ENCODE results near the gene FAR1.
A peak's percentile ranks its signal among the peaks of the same experiment; 100 is the strongest.

Gene FAR1

DNA sequence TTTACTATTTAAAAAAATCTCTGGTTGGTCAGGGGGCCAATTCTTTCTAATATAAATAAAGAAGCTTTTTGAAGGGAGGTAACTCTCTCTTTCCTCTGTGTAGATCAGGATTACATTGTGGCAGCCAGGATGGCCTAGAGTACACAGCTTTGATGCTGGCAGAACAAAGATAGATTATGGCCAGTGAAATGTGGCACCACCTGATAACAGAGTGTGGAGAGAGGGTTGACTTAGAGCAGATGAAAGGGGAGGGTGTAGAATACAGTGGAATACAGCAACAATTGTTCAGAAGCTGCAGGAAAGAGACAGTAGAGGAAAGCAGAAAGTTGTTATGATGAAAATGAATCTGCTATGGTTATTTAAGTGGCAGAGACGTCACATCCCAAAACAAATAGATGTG is 99.0 kb downstream of the FAR1 start:
- Histone ChIP-seq H3K79me2 (ENCODE audit: insufficient read depth, low read depth) (no peaks in the 10 kb centered on the region), H3K4me2 (no peak overlapping the region), H2AFZ (ENCODE audit: low read depth) (no peak overlapping the region), H3K27ac (no peak overlapping the region), H4K20me1 (ENCODE audit: insufficient read depth) (no peaks in the 10 kb centered on the region), H3K4me3 (IDR thresholded peaks at IDR 0.05; ENCODE audit: insufficient read depth, low read depth, low read length) (no peak overlapping the region), H3K27me3 (ENCODE audit: insufficient read depth, low read depth) (no peaks in the 10 kb centered on the region), H3K36me3 (ENCODE audit: insufficient read depth) (no peaks in the 10 kb centered on the region), H3K9ac (no peak overlapping the region), H3K4me1 (ENCODE audit: low read depth, poor library complexity, severe bottlenecking) (no peaks in the 10 kb centered on the region)
- TF ChIP-seq, protein P1, sequence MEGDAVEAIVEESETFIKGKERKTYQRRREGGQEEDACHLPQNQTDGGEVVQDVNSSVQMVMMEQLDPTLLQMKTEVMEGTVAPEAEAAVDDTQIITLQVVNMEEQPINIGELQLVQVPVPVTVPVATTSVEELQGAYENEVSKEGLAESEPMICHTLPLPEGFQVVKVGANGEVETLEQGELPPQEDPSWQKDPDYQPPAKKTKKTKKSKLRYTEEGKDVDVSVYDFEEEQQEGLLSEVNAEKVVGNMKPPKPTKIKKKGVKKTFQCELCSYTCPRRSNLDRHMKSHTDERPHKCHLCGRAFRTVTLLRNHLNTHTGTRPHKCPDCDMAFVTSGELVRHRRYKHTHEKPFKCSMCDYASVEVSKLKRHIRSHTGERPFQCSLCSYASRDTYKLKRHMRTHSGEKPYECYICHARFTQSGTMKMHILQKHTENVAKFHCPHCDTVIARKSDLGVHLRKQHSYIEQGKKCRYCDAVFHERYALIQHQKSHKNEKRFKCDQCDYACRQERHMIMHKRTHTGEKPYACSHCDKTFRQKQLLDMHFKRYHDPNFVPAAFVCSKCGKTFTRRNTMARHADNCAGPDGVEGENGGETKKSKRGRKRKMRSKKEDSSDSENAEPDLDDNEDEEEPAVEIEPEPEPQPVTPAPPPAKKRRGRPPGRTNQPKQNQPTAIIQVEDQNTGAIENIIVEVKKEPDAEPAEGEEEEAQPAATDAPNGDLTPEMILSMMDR (conservative IDR thresholded peaks at IDR 0.05; ENCODE audit: low read depth, low read length), result no peak

DNA sequence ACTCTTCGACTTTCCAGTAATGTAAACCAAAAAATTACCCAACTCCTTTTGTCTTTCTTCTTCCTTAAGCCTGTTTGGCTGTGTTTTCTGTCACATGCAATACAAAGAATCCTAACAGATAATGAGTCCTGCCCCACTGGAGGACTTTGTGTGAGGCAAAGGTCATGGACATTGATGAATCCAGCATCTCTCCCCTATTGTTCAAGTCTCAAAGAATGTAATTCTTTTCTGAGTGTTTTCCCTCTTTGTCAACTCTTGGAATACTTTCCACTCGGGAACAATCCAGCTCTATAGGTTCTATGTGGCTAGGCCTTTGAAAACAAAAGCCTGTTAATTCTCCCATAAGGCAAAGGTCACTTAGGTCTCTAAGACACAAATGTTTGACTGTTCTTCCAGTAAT is 100.7 kb downstream of the FAR1 start:
- Histone ChIP-seq H3K27me3 (ENCODE audit: insufficient read depth, low read depth) (no peaks in the 10 kb centered on the region), H3K79me2 (ENCODE audit: insufficient read depth, low read depth) (no peaks in the 10 kb centered on the region), H3K4me3 (IDR thresholded peaks at IDR 0.05; ENCODE audit: insufficient read depth, low read depth, low read length) (no peak overlapping the region), H3K4me1 (ENCODE audit: low read depth, poor library complexity, severe bottlenecking) (no peaks in the 10 kb centered on the region), H3K36me3 (ENCODE audit: insufficient read depth) (no peaks in the 10 kb centered on the region), H3K27ac (no peak overlapping the region), H4K20me1 (ENCODE audit: insufficient read depth) (no peaks in the 10 kb centered on the region), H3K4me2 (no peak overlapping the region), H2AFZ (ENCODE audit: low read depth) (no peak overlapping the region), H3K9ac (no peak overlapping the region)
- TF ChIP-seq, protein P1 (conservative IDR thresholded peaks at IDR 0.05; ENCODE audit: low read depth, low read length), result no peak

DNA sequence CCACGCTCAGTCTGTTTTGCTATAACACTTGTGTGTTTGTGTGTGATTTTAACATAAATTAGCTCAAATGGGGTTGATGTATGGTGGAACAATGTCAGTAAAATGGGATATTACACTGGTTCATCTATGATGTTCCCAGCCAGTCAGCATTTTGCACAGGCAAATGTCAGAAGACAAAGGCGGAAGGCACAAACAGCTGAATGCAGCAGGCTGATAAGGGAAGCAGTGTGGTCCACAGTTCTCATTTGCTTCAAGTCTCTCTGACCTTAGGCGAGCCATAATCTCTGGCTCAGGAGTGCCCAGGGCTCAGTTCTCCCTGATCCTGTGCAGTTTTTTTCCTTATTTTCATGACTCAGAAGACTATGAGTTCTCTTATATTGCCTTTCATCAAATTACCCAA is 102.7 kb downstream of the FAR1 start:
- TF ChIP-seq, protein P1 (conservative IDR thresholded peaks at IDR 0.05; ENCODE audit: low read depth, low read length), result no peak
- H3K4me3 ChIP-seq (IDR thresholded peaks at IDR 0.05; ENCODE audit: insufficient read depth, low read depth, low read length), result no peak overlapping the region
- H2AFZ ChIP-seq (ENCODE audit: low read depth), result no peak overlapping the region
- H3K27me3 ChIP-seq (ENCODE audit: insufficient read depth, low read depth), result no peaks in the 10 kb centered on the region
- H3K4me1 ChIP-seq (ENCODE audit: low read depth, poor library complexity, severe bottlenecking), result no peaks in the 10 kb centered on the region
- no peak overlapping the region for H3K4me2 ChIP-seq
- H3K27ac ChIP-seq, result no peak overlapping the region
- H3K36me3 ChIP-seq (ENCODE audit: insufficient read depth), result no peaks in the 10 kb centered on the region
- no peaks in the 10 kb centered on the region for H4K20me1 ChIP-seq (ENCODE audit: insufficient read depth)
- H3K9ac ChIP-seq, result no peak overlapping the region
- H3K79me2 ChIP-seq (ENCODE audit: insufficient read depth, low read depth), result no peaks in the 10 kb centered on the region

DNA sequence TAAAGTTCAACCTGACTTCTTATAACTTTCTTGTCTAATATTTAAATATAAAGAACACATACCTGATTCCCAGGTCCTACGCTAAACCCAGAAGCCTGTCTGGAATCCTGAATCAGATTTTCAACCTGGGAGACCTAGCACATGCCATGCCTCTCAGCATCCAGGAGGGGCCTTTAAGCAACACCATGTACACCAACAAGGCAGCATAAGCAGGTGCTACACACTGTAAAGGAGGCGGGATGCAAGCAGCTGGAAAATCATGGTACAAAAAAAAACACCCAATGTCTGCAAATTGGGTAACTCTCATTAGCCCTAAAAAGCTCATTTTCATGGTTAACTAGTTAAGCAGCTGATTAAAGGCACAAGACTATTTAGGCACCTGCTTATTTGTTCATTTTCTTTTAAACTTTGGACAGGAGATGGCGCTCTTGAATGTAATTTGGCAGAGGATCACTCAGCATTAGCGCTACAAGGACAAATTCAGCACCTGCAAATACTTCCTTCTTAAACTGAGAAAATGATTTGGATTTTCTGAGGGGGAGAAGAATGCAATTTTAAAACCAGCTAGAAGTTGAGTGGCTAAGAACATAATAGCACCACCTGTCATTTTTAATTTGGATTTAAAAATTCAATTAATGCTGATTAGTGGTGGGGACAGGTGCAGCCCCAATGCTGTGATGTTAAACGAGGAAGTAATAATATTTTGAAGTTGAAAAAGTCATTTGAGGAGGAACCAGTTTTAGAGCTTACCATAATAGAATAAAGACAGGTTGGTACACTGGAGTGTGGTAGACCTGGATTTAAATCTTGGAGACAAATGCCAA is 104.0 kb downstream of the FAR1 start:
- no peaks in the 10 kb centered on the region for H3K27me3 ChIP-seq (ENCODE audit: insufficient read depth, low read depth)
- no peaks in the 10 kb centered on the region for H3K79me2 ChIP-seq (ENCODE audit: insufficient read depth, low read depth)
- H3K4me2 ChIP-seq, result no peak overlapping the region
- TF ChIP-seq, protein P1 (conservative IDR thresholded peaks at IDR 0.05; ENCODE audit: low read depth, low read length), result peak; percentile 77
- no peaks in the 10 kb centered on the region for H3K4me1 ChIP-seq (ENCODE audit: low read depth, poor library complexity, severe bottlenecking)
- no peak overlapping the region for H3K9ac ChIP-seq
- no peak overlapping the region for H3K27ac ChIP-seq
- no peaks in the 10 kb centered on the region for H4K20me1 ChIP-seq (ENCODE audit: insufficient read depth)
- no peak overlapping the region for H3K4me3 ChIP-seq (IDR thresholded peaks at IDR 0.05; ENCODE audit: insufficient read depth, low read depth, low read length)
- no peak overlapping the region for H2AFZ ChIP-seq (ENCODE audit: low read depth)
- no peaks in the 10 kb centered on the region for H3K36me3 ChIP-seq (ENCODE audit: insufficient read depth)
